Liver (tissue), 9 donors: ENCODE results near the gene BIRC7. TPM values are rescaled to one million over a fixed set of nuclear protein-coding genes. Genes with fewer than 3 reads are reported as not detected.

Source experiments
- DNase-seq: peaks from one replicate; pipeline ENCODE4 v3.0.0-alpha.2; 2017; ENCODE audit warnings: low spot score
- H3K27ac ChIP-seq, 2 donors: one replicate each; pipeline ENCODE4 v1.7.0; 2013; ENCODE audit warnings: inconsistent platforms in 2 of 2, low read length in 2 of 2, control low read depth in 1 of 2, low read depth in 1 of 2, mild to moderate bottlenecking in 1 of 2
- H3K27me3 ChIP-seq, 4 donors: one replicate each; pipeline versions ENCODE4 v1.6.1 to v1.7.0; 2013; ENCODE audit warnings: low read length in 3 of 4, inconsistent platforms in 1 of 4, mild to moderate bottlenecking in 1 of 4, moderate library complexity in 1 of 4; ENCODE audit not compliant: control insufficient read depth in 4 of 4, insufficient read depth in 4 of 4
- H3K36me3 ChIP-seq, 4 donors: one replicate each; pipeline versions ENCODE4 v1.6.1 to v1.7.0; 2013; ENCODE audit warnings: low read length in 3 of 4, mild to moderate bottlenecking in 3 of 4, low read depth in 1 of 4, moderate library complexity in 1 of 4; ENCODE audit not compliant: control insufficient read depth in 4 of 4, insufficient read depth in 3 of 4
- H3K4me1 ChIP-seq, 4 donors: one replicate each; pipeline versions ENCODE4 v1.6.1 to v1.7.0; 2013; ENCODE audit warnings: low read length in 3 of 4, mild to moderate bottlenecking in 3 of 4, moderate library complexity in 1 of 4; ENCODE audit not compliant: control insufficient read depth in 4 of 4, insufficient read depth in 4 of 4
- H3K4me3 ChIP-seq, 3 donors: one replicate each; pipeline versions ENCODE4 v1.6.1 to v1.7.0; 2013; ENCODE audit warnings: low read length in 3 of 3, control low read depth in 1 of 3, low read depth in 1 of 3, mild to moderate bottlenecking in 1 of 3
- H3K9ac ChIP-seq, 2 donors: one replicate each; pipeline ENCODE4 v1.7.0; 2013; ENCODE audit warnings: low read length in 2 of 2, mild to moderate bottlenecking in 2 of 2, moderate library complexity in 2 of 2, control low read depth in 1 of 2, low read depth in 1 of 2
- H3K9me3 ChIP-seq, 4 donors: one replicate each; pipeline versions ENCODE4 v1.6.1 to v1.7.0; 2013; ENCODE audit warnings: low read length in 3 of 4; ENCODE audit not compliant: control insufficient read depth in 4 of 4
- ATF3 ChIP-seq: IDR thresholded peaks from 2 replicates; pipeline ENCODE4 v1.6.1; 2016; ENCODE audit warnings: antibody characterized with exemption
- CTCF ChIP-seq: fragments of 150-350 bp; IDR thresholded peaks from 2 replicates; pipeline ENCODE4 v1.5.1; 2017; ENCODE audit warnings: improper control_type of control experiment, low read depth, low read length; ENCODE audit not compliant: missing input control
- EGR1 ChIP-seq, 2 donors: IDR thresholded peaks; 2 replicates each; pipeline ENCODE4 v1.6.1; 2016 to 2018; ENCODE audit warnings: antibody characterized with exemption in 2 of 2, low read depth in 2 of 2
- FOXA1 ChIP-seq: IDR thresholded peaks from 2 replicates; pipeline ENCODE4 v1.6.1; 2016; ENCODE audit warnings: antibody characterized with exemption
- FOXA2 ChIP-seq: IDR thresholded peaks from 2 replicates; pipeline ENCODE4 v1.6.1; 2016; ENCODE audit warnings: antibody characterized with exemption
- HNF4A ChIP-seq, 2 donors: conservative IDR thresholded peaks; 2 replicates each; pipeline ENCODE4 v1.6.1; 2016; ENCODE audit warnings: antibody characterized with exemption in 2 of 2, mild to moderate bottlenecking in 2 of 2
- HNF4G ChIP-seq: IDR thresholded peaks from 2 replicates; pipeline ENCODE4 v1.6.1; 2016; ENCODE audit warnings: antibody characterized with exemption
- JUND ChIP-seq, 2 donors: IDR thresholded peaks; 2 replicates each; pipeline ENCODE4 v1.6.1; 2016; ENCODE audit warnings: antibody characterized with exemption in 2 of 2
- MAX ChIP-seq: IDR thresholded peaks from 2 replicates; pipeline ENCODE4 v1.6.1; 2016; ENCODE audit warnings: antibody characterized with exemption
- NR2F2 ChIP-seq: IDR thresholded peaks from 2 replicates; pipeline ENCODE4 v1.6.1; 2016; ENCODE audit warnings: antibody characterized with exemption
- RAD21 ChIP-seq, 2 donors: IDR thresholded peaks; 2 replicates each; pipeline ENCODE4 v1.6.1; 2016; ENCODE audit warnings: antibody characterized with exemption in 2 of 2, mild to moderate bottlenecking in 2 of 2
- RXRA ChIP-seq, 2 donors: IDR thresholded peaks; 2 replicates each; pipeline ENCODE4 v1.6.1; 2017 to 2018; ENCODE audit warnings: antibody characterized with exemption in 2 of 2, mild to moderate bottlenecking in 1 of 2
- SP1 ChIP-seq: IDR thresholded peaks from 2 replicates; pipeline ENCODE4 v1.6.1; 2018; ENCODE audit warnings: antibody characterized with exemption, mild to moderate bottlenecking
- TAF1 ChIP-seq: conservative IDR thresholded peaks from 2 replicates; pipeline ENCODE4 v1.6.1; 2016; ENCODE audit warnings: antibody characterized with exemption, mild to moderate bottlenecking
- WGBS: extraction: QIAGEN DNeasy Blood & Tissue Kit; methylation state at CpG from one replicate; pipeline ENCODE4 v1.1.7; 2013; 5-methylcytosine and 5-hydroxymethylcytosine counted together
- polyA plus RNA-seq, 2 donors: library from polyadenylated mRNA; stranded (reverse) in 1 of 2; unstranded in 1 of 2; fragments of 200-250 nt in 1 of 2; fragments of >200 nt in 1 of 2; fragmentation: Nextera tagmentation in 1 of 2; extraction: Ambion mirVana in 1 of 2; gene quantifications; one replicate each; pipeline versions ENCODE4 v1.2.1 to v1.2.3, GENCODE V29; 2013 to 2015
- total RNA-seq, 2 donors: library from RNA; depleted of rRNA; stranded (reverse); fragments of >200 nt; gene quantifications; one replicate each; pipeline ENCODE4 v1.2.3, GENCODE V29; 2014
- TF ChIP-seq, protein P1 (sequence below): IDR thresholded peaks from 2 replicates; pipeline ENCODE4 v1.6.1; 2016; ENCODE audit warnings: antibody characterized with exemption, mild to moderate bottlenecking
- TF ChIP-seq, protein P2 (sequence below): IDR thresholded peaks from 2 replicates; pipeline ENCODE4 v1.6.1; 2016; ENCODE audit warnings: antibody characterized with exemption
- donor health status: healthy.
- donor health status: healthy.
- donor health status: healthy.
- donor health status: healthy.
- donor health status: healthy.

BIRC7 gene
- total and polyA plus RNA-seq, 4 donors: 0.23 TPM; not detected in 3

- Histone ChIP-seq H3K27ac (no peak overlapping the region), H3K27me3 (no peaks in the 10 kb centered on the region), H3K36me3 (peaks cover 10 to 77% (median 18%) of the 10 kb centered on the region in 4 donors), H3K9ac (no peak overlapping the region), H3K4me3 (no peak overlapping the region), H3K4me1 (no peaks in the 10 kb centered on the region), H3K9me3 (no peaks in the 10 kb centered on the region)
- no peak for DNase-seq
- 92% methylated on average over 19 of the region's 19 CpGs for WGBS
- TF ChIP-seq JUND (IDR thresholded peaks at IDR 0.05) (no peak), NR2F2 (no peak), CTCF (no peak)
Observed at GRCh38 chr20:63280929-63281545, 45.3 kb downstream of the BIRC7 start.

GRCh38 chr20:63281742-63282665 lies 46.3 kb downstream of the BIRC7 start:
- DNase-seq: no peak
- Histone ChIP-seq H3K27me3 (no peaks in the 10 kb centered on the region), H3K9ac (no peak overlapping the region), H3K36me3 (peaks cover 9 to 68% (median 19%) of the 10 kb centered on the region in 4 donors), H3K9me3 (no peaks in the 10 kb centered on the region), H3K4me1 (no peaks in the 10 kb centered on the region), H3K4me3 (no peak overlapping the region), H3K27ac (no peak overlapping the region)
- TF ChIP-seq HNF4G (no peak), RXRA (IDR thresholded peaks at IDR 0.05) (no peak), JUND (IDR thresholded peaks at IDR 0.05) (no peak), MAX (no peak), FOXA2 (no peak), RAD21 (IDR thresholded peaks at IDR 0.05) (no peak), EGR1 (IDR thresholded peaks at IDR 0.05; ENCODE audit: low read depth in 2 of 2) (no peak), TAF1 (no peak), ATF3 (no peak), CTCF (no peak), SP1 (no peak), HNF4A (conservative IDR thresholded peaks at IDR 0.05) (no peak), FOXA1 (no peak)
- TF ChIP-seq, protein P1, sequence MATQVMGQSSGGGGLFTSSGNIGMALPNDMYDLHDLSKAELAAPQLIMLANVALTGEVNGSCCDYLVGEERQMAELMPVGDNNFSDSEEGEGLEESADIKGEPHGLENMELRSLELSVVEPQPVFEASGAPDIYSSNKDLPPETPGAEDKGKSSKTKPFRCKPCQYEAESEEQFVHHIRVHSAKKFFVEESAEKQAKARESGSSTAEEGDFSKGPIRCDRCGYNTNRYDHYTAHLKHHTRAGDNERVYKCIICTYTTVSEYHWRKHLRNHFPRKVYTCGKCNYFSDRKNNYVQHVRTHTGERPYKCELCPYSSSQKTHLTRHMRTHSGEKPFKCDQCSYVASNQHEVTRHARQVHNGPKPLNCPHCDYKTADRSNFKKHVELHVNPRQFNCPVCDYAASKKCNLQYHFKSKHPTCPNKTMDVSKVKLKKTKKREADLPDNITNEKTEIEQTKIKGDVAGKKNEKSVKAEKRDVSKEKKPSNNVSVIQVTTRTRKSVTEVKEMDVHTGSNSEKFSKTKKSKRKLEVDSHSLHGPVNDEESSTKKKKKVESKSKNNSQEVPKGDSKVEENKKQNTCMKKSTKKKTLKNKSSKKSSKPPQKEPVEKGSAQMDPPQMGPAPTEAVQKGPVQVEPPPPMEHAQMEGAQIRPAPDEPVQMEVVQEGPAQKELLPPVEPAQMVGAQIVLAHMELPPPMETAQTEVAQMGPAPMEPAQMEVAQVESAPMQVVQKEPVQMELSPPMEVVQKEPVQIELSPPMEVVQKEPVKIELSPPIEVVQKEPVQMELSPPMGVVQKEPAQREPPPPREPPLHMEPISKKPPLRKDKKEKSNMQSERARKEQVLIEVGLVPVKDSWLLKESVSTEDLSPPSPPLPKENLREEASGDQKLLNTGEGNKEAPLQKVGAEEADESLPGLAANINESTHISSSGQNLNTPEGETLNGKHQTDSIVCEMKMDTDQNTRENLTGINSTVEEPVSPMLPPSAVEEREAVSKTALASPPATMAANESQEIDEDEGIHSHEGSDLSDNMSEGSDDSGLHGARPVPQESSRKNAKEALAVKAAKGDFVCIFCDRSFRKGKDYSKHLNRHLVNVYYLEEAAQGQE: no peak
- TF ChIP-seq, protein P2, sequence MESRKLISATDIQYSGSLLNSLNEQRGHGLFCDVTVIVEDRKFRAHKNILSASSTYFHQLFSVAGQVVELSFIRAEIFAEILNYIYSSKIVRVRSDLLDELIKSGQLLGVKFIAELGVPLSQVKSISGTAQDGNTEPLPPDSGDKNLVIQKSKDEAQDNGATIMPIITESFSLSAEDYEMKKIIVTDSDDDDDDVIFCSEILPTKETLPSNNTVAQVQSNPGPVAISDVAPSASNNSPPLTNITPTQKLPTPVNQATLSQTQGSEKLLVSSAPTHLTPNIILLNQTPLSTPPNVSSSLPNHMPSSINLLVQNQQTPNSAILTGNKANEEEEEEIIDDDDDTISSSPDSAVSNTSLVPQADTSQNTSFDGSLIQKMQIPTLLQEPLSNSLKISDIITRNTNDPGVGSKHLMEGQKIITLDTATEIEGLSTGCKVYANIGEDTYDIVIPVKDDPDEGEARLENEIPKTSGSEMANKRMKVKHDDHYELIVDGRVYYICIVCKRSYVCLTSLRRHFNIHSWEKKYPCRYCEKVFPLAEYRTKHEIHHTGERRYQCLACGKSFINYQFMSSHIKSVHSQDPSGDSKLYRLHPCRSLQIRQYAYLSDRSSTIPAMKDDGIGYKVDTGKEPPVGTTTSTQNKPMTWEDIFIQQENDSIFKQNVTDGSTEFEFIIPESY: no peak
- 97% methylated on average over 38 of the region's 38 CpGs for WGBS
